Measurements from ENCODE around the gene NCKAP5. TPM values are rescaled to one million over a fixed set of nuclear protein-coding genes. Genes with fewer than 3 reads are reported as not detected.

Gene NCKAP5
- total and polyA plus RNA-seq, 2 of the 8 experiments (the other 6 are each of a cell fraction or from before 2014, with no cell fraction given) = 0.27 to 0.86 TPM

GRCh38 chr2:132896073-132896472 is 672.2 kb downstream of the NCKAP5 start:
- H3K4ac ChIP-seq (replicated peaks; ENCODE audit: insufficient read length, low read depth, low read length) = no peak overlapping the region
- no peak overlapping the region for H2BK12ac ChIP-seq (ENCODE audit: low read depth, low read length)
- H2BK120ac ChIP-seq (replicated peaks; ENCODE audit: low read depth, low read length) = no peak overlapping the region
- H2BK15ac ChIP-seq (ENCODE audit: low read length) = no peak overlapping the region
- no peak overlapping the region for H4K5ac ChIP-seq (ENCODE audit: insufficient read length, low read depth, low read length)
- no peak for DNase-seq (ENCODE audit: low read depth in 1 of 2, low spot score in 2 of 2)
- H2BK5ac ChIP-seq (ENCODE audit: low read depth, low read length) = no peak overlapping the region
- H3K9me3 ChIP-seq (ENCODE audit: insufficient read depth in 2 of 2, low read depth in 1 of 2, low read length in 1 of 2) = no peaks in the 10 kb centered on the region
- no peak overlapping the region for H3K27ac ChIP-seq (ENCODE audit: low read depth, low read length)
- 91% methylated on average over 7 of the region's 7 CpGs; no CpG with 5 or more reads in 1 of the 2 experiments for WGBS, 2 experiments (ENCODE audit: extremely low coverage in 1 of 2, insufficient coverage in 1 of 2, insufficient read length in 1 of 2, insufficient replicate concordance in 2 of 2, low coverage in 1 of 2, low lambda C conversion rate in 2 of 2, missing lambda C conversion rate in 1 of 2)
- H3K36me3 ChIP-seq (ENCODE audit: control insufficient read depth in 2 of 4, insufficient read depth in 4 of 4, low read length in 3 of 4) = no peaks in the 10 kb centered on the region
- no peak overlapping the region for H3K4me3 ChIP-seq (ENCODE audit: extremely low read depth in 1 of 4, insufficient read depth in 2 of 4, low read depth in 3 of 4, low read length in 4 of 4)
- no peaks in the 10 kb centered on the region for H3K27me3 ChIP-seq (replicated peaks in 1 of 4; ENCODE audit: control insufficient read depth in 3 of 4, extremely low read depth in 1 of 4, insufficient read depth in 3 of 4, low read length in 3 of 4)
- H3K79me1 ChIP-seq (ENCODE audit: low read depth, low read length) = no peaks in the 10 kb centered on the region
- FAIRE-seq = no peak
- H3K4me1 ChIP-seq (replicated peaks in 1 of 4; ENCODE audit: control insufficient read depth in 3 of 4, insufficient read depth in 4 of 4, low read length in 3 of 4) = no peaks in the 10 kb centered on the region
- no peak overlapping the region for H3K9ac ChIP-seq (replicated peaks in 1 of 4; ENCODE audit: extremely low read depth in 1 of 4, low read depth in 3 of 4, low read length in 3 of 4)
- CTCF ChIA-PET (ENCODE audit: partially characterized antibody) = interaction anchor here (1.2 to 1.4 kb wide), 2 partner anchors 16 to 48 kb away, joined by 3 read pairs; no protein-coding TSS in a partner anchor
- no peak overlapping the region for H3K4me2 ChIP-seq (ENCODE audit: insufficient read depth in 1 of 2, low read depth in 2 of 2, low read length in 2 of 2)
- no peaks in the 10 kb centered on the region for H3K23me2 ChIP-seq (ENCODE audit: low read depth, low read length)
- TF ChIP-seq RAD21 (IDR thresholded peaks at IDR 0.05 in 1 of 2, conservative IDR thresholded peaks at IDR 0.05 in 1 of 2; ENCODE audit: low read depth in 2 of 2, low read length in 2 of 2) (no peak), CREB1 (IDR thresholded peaks at IDR 0.05) (no peak), BACH1 (IDR thresholded peaks at IDR 0.05; ENCODE audit: low read length) (no peak), TEAD4 (IDR thresholded peaks at IDR 0.05; ENCODE audit: low read depth, low read length) (no peak)
- no peak overlapping the region for H3K18ac ChIP-seq (ENCODE audit: extremely low read depth, low read length)
- H4K91ac ChIP-seq (replicated peaks; ENCODE audit: insufficient read length, low read length) = no peak overlapping the region
- H3K14ac ChIP-seq (ENCODE audit: insufficient read length) = no peak overlapping the region
- H3K23ac ChIP-seq (ENCODE audit: insufficient read length) = no peak overlapping the region
- no peak overlapping the region for H2AFZ ChIP-seq (ENCODE audit: low read length)
- no peak overlapping the region for H3K56ac ChIP-seq (replicated peaks; ENCODE audit: insufficient read length, low read depth, low read length)
- H4K8ac ChIP-seq (ENCODE audit: extremely low read depth, insufficient read depth, low read length) = no peak overlapping the region
- no peak overlapping the region for H2AK5ac ChIP-seq (ENCODE audit: low read depth, low read length)
- no peaks in the 10 kb centered on the region for H3K79me2 ChIP-seq (ENCODE audit: control insufficient read depth in 1 of 2, insufficient read depth in 2 of 2, low read length in 2 of 2)
- no peaks in the 10 kb centered on the region for H4K20me1 ChIP-seq (replicated peaks in 1 of 2; ENCODE audit: control insufficient read depth in 1 of 2, insufficient read depth in 2 of 2, low read length in 2 of 2)
- no peak overlapping the region for H2BK20ac ChIP-seq (ENCODE audit: low read length)
- POLR2A ChIA-PET (ENCODE audit: partially characterized antibody) = no interaction called here
